Stimulated activated CD4-positive, alpha-beta T cell treated with anti-CD3 and anti-CD28 coated beads, Interleukin-4, amount 100 ng/mL, for 24 hours (primary cell): ENCODE measurements around the gene PELI3.
A peak's percentile ranks its signal among the peaks of the same experiment; 100 is the strongest.

ENCODE experiments used
- DNase-seq: peaks from one replicate; pipeline ENCODE4 v3.0.0-alpha.2; 2020

PELI3 gene

DNA sequence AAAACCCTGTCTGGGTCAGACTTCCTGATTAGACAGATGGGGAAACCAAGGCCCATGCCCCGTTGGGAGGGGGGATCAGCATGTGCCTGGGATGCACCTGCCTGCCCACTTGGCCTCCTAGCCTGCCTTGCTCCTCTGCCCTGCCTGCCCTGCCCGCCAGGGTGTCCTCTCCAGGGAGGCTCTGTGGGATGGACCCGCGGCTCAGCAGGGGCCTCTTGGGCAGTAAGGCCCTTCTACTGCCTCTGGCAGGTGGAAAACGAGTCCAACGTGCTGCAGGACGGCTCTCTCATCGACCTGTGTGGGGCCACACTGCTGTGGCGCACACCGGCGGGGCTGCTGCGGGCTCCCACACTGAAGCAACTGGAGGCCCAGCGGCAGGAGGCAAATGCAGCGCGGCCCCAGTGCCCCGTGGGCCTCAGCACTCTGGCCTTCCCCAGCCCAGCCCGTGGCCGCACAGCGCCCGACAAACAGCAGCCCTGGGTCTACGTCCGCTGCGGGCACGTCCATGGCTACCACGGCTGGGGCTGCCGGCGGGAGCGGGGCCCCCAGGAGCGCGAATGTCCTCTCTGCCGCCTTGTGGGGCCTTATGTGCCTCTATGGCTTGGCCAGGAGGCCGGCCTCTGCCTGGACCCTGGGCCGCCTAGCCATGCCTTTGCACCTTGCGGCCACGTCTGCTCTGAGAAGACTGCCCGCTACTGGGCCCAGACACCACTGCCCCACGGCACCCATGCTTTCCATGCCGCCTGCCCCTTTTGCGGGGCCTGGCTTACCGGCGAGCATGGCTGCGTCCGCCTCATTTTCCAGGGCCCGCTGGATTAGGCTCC is 8.9 kb downstream of the PELI3 start:
- DNase-seq, result no peak

DNA sequence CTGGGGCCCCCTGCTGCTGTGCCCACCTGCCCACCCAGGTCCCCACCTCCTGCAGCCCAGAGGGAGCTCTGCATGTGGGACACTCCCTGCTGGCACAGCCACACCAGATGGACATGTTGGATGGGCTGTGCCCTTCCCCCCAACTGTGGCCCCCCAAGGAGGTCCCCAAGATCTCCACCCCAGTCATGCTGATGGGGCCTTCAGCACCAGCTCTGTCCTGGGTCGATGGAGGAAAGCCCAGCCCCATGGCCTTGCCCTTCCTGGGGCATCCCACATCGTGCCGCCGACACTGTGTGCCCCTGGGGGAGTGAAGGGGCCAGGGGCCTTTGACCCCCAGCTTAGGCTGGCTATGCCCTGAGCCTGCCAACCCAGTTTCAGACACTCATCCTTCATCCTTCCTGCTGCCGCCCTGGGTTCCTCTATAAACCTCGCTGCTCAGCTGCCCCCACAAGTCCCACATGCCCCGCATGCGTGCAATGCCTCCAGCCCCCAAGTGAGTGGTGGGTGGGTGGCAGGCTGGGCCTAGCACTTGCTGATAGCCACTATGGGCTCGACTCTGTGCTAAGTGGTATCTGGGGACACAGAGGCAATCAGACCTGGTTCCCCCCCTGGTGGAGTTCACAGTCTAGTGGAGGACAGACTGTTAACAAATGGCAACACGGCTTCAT is 9.6 kb downstream of the PELI3 start:
- DNase-seq, result no peak

DNA sequence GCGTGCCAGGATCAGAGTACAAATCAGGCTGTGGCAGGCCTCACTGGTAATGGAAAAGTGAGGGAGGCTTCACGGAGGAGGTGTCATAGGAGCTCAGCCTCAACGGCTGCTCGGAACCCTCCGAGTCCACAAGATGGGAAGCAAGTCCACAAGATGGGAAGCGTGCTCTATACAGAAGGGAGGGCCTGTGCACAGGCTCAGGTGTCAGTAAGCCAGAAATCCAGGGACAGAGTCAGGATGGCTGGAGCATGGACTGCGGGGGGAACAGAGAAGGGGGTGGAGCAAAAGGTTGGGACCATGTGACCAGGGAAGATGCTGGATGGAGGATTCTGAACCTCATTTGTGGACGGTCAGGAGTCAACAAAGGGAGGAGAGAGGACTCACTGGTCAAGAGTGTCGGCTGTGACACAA is 10.1 kb downstream of the PELI3 start:
- no peak for DNase-seq

DNA sequence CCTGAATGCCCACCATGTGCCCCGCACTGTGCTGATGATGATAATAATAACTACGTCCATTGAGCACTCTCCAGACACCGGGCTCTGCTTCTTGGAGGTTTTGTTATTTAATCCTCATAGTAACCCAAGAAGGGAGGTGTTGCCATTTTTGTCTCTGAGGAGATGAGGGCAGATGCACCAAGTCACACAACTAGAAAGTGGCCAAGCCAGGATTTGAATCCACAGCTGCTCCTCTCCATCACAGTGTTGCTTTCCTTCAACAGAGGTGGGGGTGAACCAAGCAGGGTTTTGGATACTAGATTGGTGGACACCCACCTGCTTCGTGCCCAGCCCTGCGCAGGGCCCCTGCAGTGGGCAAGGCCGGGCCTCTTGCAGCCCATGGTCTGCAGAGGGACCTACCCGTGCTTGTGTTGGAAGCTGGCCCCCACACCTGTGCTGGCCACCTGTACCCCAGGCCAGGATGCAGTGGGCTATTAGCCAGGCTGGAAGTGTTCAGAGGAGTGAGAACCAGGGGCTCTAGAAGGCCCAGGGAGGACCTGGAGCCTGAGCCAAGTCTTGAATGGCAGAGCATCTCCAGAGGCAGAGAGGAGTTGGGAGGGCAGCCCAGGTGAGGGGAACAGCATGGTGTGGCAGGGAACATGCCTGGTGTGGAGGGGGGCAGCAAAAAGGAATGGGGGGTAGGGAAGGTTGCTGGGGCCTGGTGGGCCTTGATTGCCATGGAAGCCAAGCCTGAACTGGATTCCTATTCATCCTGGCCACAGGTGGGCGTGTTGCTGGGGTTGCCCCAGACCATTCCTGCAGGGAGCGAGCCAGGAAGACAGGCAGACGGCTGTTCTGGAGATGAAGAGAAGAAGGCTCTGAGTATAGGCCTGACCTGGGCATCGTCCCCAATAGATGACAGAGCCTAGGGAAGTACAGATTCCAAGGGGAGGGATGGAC is 10.8 kb downstream of the PELI3 start:
- DNase-seq, result no peak

DNA sequence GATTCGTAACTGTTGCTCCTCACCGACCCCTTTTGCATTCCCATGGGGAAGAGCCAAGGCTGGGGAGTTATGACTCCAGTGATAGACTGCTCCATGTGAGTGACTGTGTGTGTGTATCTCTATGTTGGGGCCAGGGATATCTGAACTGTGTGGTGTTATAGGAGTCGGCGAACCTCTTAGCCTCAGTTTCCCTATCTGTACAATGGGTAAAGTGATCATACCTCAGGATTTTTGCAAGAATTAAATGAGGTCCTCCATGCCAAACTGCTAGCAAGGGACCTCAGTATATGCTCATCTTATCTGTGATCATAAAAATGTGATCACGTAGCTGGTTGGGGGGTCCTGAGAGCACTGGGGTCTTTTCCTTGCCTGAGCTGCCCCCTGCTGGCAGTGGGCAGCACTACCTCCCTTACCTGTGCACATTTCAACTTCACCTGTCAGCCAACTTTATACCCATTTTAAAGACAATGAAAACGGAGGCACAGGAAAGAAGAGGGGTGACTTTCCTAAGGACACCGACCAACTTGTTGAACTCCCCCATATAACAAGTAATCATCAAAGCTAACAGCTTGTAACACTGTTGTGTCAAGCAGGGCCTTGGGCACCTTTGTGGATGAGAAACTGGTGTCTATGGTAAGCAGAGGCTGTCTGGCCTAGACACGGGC is 12.2 kb downstream of the PELI3 start:
- no peak for DNase-seq

DNA sequence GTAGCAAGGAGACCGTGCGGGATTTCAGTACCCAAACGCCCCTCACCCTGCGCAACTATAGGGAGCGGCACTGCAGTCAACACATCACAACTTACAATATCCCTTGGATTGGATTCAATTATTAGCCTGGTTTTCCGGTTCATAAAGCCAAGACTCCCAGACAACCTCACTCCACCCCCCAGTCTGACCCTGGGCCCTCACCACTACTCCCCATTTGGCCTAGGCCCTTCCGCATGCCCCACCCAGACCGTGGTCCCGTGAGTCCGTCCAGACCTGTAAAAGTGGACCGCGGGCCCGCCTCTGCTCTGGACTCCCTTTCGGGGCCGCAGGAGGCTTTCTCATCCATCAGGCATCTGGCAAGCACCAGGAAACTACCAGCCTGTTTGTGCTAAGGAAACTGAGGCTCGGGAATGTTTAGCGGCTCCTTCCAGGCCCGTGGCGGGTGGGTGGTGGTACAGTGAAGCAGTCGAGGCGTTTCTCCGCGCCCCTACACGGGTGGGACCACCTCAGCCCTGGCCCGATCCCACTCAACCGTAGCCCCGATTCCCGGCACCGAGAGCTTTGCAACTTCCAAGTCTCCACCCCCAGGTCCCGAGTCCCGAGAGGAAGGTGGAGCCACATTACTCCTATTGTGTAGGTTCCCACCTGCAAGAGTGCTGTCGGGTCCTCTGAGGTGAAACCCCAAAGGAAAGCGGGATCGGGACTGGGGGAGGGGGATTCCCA is 12.8 kb downstream of the PELI3 start:
- DNase-seq, result no peak

DNA sequence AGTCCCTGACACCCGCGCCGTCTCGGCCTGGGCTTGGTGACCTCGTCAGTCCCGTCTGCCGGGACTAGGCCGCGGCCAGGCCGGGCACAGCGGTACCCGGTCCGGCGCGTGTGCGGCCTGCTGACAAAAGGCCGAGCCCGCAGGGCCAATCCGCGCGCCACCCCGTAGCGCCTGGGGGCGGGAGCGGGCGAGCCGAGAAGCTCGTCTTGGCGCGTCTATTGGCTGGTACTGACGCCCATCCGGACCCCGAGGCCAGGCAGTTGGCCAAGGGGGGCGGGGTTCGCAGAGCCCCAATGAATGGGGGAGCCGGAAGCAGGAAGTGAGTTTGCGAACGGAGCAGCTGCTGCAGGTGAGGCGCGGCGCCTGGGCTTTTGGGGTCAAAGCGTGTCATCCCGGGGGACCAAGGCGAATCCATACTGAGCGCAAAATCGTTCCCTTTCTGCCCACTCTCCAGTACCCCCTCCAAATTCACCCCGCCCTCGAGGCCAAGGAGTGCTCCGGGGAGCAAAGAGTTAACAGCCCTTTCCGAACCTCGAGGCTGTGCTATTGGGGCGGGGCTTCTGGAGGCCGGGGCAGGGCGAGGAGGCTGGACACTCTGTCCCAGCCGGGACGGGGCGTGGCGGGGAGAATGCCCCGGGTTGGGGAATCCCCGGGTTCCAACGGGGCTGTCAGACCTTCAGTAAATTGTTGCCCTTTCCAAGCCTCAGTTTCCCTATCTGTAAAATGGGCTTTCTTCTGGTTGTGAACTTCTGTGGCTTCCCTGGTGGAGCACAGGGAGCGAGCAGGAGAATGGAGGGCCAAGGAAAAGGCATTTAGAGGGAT is 13.6 kb downstream of the PELI3 start, which contains the start of gene DPP3:
TSS of gene DPP3 (plus strand) at position 318 of the 822 bp plus-strand sequence. CDS start 1,767 bp downstream, outside the sequence.
- peak; percentile 96 for DNase-seq

DNA sequence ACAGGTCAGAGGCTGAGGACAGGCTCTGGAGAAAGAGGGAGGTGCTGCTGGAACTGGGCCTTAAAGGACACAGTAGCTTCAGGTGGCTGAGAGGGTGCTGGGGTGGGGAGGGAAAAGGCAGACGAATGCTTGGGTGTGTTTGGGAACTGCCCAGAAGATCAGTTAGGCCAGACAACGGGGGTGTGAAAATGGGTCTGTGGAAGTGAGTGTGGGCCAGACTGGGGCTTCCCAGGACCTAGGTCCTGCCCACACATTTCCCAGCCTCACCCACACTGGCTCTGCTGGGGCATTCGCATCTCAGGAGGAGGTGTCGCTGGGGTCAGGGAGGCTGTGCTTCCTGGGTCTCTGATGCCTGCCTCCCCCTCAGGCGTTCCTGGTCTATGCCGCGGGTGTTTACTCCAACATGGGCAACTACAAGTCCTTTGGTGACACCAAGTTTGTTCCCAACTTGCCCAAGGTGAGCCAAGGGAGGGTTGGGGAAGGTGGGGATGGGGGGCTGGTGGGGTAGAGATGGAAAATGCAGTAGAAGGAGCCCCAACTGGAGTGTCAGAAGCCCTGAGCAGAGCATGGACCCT is 18.2 kb downstream of the PELI3 start:
- DNase-seq, result no peak

DNA sequence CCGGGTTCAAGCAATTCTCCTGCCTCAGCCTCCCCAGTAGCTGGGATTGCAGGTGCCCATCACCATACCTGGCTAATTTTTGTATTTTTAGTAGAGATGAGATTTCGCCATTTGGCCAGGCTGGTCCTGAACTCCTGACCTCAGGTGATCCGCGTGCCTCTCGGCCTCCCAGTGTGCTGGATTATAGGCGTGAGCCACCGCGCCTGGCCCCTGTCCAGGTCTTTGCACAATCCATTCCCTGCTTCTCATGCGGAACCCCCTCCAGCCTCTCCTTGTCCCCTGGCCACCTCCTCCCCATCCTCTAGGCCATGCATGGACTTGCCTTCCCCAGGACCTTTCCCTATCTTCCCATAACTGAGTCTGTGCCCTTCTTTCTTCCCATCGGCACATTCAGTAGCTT is 22.3 kb downstream of the PELI3 start:
- no peak for DNase-seq

DNA sequence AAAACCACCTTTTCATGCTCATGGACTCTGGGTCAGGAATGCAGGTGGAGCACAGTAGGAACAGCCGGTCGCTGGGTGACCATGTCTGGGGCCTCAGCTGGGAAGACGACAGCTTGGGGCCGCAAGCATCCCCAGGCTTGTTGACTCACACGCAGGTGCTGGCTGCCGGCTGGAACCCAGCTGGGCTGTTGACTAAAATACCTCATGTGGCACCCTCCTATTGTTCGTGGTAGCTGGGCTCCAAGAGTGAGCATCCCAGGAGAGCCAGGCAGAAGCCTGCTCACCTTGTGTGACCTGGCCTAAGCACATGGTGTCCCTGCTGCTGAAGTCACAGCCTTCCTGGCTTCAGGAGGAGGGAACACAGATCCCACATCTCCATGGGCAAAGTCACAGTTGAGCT is 22.9 kb downstream of the PELI3 start:
- DNase-seq, result no peak

DNA sequence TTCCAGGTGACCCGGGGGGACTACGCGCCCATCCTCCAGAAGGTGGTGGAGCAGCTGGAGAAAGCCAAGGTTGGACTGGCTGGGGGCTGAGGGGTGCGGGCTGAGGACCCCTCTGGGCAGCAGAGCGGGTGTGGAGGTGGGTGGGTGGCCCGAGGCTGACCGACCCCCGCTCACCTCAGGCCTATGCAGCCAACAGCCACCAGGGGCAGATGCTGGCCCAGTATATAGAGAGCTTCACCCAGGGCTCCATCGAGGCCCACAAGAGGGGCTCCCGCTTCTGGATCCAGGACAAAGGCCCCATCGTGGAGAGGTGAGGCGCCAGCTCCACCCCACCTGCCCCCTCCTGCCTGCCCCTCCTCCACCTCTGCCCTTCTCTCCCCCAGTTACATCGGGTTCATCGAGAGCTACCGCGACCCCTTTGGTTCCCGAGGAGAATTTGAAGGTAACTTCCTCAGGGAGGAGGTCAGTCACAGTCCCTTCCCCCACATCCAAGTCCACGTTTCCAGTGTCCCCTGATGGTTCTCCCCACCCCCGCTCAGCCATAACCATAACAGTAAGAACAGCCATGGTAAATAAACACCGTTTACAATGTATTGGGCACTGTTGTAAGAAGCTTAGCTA is 24.7 kb downstream of the PELI3 start:
- no peak for DNase-seq

DNA sequence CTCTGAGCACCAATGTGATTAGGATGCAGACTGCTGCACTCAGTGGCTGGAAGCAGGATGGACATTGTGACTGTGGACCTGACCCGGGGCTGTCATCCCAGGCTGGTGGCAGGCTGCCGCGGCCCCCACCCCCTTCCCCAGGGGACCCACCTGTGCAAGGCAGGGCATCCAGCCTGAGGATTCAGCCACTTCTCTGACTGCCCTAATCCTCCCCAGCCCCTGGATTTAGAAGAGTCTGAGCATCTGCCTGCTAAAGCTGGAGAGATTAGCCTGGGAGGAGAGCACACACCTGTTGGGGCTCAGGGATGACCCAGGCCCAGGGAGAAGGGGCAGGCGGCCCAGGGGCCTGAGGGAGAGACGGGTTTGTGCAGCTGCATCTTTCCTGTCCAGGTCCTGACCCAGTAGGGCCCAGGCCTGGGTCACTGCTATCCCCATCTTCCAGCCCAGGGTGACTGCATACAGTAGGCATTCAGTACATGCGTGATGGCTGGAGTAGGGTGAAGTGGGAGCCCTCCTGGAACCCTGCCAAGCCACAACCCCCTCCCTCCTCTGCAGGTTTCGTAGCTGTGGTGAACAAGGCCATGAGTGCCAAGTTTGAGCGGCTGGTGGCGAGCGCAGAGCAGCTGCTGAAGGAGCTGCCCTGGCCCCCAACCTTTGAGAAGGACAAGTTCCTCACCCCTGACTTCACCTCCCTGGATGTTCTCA is 25.6 kb downstream of the PELI3 start:
- no peak for DNase-seq

DNA sequence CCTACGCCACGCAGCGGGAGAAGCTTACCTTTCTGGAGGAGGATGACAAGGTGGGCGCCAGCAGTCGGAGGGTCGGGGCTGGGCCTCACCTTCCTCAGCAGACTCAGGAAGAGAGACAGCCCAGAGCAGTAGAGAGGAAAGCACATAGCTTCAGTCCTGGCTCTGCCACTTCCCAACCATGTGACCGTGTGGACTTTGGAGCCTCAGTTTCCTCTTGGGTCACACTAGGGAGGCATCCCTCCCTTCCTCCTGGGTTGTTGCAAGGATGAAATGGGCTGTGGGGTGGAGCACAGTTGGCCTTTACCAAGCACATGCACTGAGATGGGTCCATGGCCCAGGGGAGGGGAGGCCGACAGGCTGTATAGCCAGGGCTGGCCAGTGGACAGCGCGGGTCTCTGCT is 26.4 kb downstream of the PELI3 start:
- DNase-seq, result no peak

DNA sequence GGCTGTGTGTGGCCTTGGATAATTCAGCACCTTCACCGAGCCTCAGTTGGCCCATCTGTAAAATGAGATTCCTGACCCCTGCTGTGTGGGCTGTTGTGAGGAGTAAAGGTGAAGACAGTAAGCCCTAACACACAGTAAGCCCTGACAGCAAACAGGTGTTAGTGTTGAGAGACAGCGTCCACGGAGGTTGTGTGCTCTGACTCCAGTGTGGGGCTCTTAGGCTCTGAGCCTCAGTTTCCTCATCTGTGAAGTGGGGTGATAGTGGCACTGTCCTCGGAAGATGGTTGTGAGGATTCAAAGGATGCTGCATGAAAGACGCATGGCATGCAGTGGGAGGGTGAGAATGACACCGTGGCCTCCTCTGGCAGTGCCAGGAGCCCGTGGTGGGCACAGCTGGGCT is 27.8 kb downstream of the PELI3 start:
- DNase-seq, result no peak

DNA sequence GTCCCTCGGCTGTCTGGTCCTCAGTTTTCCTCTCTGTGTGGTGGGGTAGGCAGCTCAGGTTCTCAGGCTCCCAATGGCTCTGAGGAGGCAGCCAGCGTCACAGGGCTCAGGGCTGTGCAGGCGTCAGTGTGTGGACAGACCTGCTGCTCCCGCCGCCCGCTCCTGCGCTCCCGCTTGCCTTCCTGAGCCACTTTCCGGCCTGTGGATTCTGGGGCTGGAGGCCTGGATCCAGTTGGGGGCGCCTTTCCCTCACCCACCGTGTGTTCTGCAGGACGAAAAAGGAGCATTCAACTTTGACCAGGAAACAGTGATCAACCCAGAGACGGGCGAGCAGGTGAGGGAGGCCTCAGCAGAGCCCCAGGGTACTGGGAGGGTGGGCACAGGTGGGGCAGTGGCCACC is 28.2 kb downstream of the PELI3 start:
- DNase-seq, result no peak

DNA sequence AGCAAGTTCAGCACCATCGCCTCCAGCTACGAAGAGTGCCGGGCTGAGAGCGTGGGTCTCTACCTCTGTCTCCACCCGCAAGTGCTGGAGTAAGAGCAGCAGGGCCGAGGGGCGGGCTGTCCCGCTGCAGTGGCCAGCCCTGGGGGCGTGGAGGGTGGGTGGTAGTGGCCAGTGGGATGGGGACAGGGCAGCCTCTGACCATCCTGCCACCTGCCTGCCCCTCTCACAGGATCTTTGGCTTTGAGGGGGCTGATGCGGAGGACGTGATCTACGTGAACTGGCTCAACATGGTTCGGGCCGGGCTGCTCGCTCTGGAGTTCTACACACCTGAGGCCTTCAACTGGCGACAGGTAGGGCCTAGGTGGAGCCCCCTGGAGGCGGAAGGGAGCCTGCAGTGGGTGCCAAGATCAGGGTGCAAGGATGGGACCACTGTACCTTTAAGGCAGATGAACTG is 28.7 kb downstream of the PELI3 start:
- no peak for DNase-seq

DNA sequence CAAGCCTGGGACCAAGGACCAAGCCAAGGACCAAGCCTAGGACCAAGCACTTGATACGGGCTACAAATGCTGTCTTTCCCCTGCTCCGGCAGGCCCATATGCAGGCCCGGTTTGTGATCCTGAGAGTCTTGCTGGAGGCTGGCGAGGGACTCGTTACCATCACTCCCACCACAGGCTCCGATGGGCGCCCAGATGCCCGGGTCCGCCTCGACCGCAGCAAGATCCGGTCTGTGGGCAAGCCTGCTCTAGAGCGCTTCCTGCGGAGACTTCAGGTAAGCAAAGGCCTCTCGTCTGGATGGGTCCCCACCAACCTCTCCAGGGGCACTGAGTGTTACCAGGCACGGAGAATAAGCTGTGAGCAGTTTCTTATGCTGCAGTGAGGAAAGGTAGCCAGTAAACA is 30.5 kb downstream of the PELI3 start:
- DNase-seq, result no peak

DNA sequence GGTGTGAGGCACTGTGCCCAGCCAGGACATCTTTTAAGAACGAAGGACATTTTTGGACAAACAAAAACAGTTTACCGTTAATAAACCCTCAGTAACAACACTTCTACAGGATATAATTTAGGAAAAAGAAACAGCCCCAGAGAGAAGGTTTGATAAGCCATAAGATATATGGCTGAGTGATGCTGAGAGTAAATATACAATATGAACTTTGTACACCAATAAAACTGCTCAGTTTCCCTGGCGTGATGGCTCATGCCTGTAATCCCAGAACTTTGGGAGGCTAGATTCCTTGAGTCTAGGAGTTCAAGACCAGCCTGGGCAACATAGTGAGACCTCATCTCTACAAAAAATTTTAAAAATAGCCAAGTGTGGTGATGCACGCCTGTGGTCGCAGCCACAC is 31.8 kb downstream of the PELI3 start:
- DNase-seq, result no peak

DNA sequence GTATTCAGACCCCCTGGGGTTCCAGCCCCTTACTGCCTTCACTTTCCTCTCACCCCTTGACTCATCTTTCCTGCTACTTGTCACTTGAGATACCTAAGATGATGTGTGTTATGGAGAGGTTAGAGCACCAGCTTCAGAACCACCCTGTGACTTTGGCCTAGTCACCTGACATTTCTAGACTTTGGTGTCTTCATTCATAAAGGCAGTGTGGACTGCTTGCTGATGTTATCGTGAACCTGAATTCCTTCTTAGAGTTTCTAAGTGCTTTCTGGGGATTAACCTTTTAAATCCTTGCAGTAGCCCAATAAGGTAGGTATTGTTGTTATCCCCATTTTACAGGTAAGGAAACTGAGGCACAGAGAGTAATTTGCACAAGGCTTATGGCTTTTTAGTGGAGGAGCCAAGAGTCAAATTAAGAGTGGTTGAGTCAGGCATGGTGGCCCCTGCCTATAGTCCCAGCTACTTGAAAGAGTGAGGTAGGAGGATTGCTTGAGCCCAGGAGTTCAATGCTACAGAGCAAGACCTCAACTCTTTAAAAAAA is 38.6 kb downstream of the PELI3 start:
- no peak for DNase-seq
